Stimulated activated CD4-positive, alpha-beta T cell treated with anti-CD3 and anti-CD28 coated beads, Interleukin-1b, Interleukin-23, amount 100 ng/mL, for 24 hours (primary cell): Measurements from ENCODE around the gene RBM33.

Experiments used
- DNase-seq, 4 experiments: peaks; one replicate each; pipeline ENCODE4 v3.0.0-alpha.2; 2020; ENCODE audit warnings: low read depth in 4 of 4, low spot score in 1 of 4

RBM33 gene

DNA sequence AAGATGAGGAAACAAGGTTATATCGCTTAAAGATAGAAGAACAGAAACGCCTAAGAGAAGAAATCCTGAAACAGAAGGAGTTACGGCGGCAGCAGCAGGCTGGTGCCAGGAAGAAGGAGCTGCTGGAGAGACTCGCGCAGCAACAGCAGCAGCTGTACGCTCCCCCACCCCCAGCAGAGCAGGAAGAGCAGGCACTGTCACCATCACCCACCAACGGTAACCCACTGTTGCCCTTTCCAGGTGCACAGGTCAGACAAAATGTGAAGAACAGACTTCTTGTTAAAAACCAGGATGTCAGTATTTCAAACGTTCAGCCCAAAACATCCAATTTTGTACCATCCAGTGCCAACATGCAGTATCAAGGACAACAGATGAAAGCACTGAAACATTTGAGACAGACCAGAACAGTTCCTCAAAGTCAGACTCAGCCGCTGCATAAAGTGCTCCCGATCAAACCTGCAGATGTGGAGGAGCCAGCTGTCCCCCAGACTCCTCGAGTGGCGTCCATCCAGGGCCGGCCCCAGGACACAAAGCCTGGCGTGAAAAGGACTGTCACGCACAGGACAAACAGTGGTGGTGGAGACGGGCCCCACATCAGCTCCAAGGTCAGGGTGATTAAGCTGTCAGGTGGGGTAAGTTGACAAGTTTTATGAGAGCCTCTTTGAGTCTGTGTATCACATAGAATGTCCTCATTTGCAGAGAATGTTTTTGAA is 100.7 kb downstream of the RBM33 start:
- no peak for DNase-seq

DNA sequence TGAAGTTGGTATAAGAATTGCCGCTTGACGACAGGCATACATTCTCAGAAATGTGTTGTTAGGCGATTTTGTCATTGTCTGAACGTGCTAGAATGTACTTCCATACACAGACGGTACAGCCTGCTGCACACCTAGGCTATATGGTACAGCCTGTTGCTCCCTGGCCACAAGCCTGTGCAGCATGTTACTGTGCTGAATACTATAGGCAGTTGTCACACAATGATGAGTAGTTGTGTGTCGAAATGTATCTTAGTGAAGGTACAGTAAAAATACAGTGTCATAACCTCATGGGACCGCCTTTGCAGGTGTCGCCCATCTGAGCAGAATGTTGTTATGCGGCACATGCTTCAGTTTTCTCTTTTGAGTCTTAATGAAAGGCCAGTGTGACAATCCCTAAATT is 101.3 kb downstream of the RBM33 start:
- DNase-seq = no peak

DNA sequence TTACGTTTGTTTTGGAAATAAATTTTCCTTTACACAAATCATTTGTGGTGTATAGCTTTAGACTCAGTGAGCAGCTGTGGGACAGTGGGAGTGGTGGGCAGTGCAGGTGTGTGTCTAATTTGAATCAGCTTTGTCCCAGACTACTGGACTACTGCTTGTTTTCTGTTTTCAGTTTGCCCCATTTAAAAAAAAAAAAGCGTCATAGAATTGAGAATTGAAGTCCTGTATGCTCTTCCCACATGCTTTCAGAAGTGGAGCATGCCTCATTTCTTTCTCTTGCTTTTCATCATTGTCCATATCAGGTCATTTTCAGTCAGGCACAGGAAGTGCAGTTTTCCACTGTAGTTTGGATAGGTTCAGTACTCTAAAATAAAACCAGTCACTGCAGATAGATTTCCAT is 101.7 kb downstream of the RBM33 start:
- DNase-seq = no peak

DNA sequence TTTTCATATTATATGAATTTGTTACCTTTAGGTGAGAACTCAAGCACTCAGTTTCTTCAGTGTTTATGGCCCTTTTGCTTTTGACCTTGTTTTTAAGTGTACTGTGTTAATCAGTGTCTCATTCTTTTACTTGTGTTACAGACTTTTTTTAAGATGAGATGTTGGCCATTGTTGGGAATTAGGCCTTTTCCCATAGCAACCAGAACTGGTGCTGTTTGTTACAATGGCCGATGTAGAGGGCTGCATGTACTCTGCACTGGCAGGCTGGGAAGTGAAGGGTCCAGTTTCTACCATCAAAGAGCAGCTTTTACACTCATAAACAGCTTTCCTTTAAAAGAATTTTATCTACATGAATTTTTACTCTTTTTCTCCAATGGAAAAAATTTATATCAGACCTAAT is 102.7 kb downstream of the RBM33 start:
- no peak for DNase-seq

DNA sequence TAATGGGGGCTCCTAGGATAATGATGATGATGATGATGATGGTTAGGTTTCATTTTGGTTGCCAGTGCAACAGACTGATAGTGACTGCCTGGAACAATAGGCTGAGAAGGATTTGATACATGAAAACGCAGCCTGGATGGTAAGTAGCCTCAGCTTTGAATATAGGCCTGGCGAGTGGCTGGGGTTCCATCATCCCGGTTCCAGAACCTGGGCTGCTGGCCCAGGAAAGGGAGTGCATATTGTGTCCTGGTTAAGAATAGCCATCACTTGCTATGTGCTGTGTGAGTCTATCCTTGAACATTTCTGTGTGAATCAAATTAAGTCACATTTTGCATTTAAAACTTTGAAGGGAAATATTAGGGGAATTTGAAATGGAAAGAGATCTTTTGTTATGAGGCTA is 105.1 kb downstream of the RBM33 start:
- DNase-seq = no peak

DNA sequence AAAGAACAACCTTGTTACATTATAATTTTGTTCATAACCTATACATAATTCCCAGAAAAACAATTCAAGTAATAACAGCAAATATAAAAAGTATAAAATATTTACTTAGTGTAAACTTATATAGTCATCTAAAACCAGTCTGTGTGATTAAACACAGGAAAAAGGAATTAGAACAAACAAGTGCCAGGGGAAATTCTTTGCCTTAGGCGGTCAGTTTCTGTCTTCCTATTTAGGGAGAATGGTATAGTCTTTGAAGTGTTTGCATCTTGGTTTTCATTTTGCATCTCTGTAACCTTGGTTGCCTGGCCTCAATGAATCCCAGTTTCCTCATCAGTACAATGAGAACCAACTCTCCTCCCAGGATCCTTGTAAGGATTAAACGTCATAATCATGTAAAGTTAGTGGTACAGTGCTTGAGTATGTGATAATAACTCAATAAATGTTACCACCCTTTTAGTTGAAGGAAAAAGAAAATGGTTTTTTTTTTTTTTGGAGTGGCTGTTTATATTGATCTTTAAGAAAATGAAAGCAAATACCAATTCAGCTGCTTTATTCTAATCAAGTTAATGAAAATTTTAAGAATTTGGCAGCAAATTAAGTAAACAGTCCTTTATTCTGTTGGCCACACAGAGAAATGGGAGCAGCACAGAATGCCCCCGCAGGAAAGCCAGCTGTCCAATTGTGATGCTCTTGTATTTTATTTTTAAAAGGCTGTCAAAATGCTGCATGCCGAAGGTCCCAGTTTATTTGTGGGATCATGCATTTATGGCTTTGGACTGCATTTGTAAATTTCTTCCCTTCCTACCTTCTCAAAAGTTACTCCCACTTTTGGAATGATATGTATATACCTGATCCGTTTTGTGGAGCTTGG is 106.0 kb downstream of the RBM33 start:
- DNase-seq = no peak

DNA sequence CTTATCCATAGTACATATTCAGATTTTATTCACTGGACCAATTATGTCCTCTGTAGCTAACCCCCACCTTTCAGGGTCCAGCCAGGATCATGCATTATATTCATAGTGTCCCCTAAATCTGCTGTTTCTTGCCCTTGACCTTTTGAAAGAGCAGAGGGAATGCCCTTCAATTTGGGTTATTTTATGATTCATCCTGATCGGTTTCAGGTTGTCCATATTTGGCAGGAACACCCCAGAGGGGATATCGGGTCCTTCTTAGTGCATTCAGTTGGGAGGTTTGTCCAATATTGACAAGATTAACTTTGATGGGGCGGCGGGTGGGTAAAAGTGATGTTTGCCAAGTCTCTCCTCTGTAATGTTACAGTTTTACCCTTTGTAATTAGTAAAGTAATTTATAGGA is 106.9 kb downstream of the RBM33 start:
- no peak for DNase-seq

DNA sequence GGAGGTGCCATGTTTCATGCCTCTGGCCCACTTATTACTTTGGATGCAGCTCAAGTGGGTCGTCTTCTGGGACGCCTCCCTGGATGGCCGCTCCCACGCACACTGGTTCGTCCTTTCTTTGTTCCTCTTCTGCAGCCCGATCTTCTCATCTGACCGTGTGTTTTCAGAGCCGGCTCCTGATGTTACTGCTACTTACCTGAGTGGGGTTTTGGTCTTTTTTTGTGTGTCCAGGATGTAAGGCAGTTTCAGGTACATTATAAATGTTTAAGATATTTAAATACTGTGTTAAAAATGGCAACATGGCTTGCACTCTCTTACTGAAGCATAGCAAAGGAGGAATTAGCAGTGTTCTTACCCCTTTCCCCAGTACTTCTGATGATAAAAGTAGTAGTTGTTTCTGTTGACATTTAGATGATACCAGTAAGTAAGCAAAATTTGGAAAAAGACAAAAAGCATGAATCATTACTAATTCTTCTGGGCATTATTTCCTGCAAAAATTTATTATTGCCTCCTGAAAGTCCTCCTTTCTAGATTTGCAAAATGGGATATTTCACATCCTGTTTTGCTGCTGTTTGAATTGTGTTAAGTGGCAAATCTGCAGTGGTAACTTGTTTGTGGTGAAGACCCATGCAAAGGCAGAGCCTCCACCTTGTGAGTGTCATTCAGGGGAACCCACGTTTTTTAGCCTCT is 108.4 kb downstream of the RBM33 start:
- DNase-seq = no peak

DNA sequence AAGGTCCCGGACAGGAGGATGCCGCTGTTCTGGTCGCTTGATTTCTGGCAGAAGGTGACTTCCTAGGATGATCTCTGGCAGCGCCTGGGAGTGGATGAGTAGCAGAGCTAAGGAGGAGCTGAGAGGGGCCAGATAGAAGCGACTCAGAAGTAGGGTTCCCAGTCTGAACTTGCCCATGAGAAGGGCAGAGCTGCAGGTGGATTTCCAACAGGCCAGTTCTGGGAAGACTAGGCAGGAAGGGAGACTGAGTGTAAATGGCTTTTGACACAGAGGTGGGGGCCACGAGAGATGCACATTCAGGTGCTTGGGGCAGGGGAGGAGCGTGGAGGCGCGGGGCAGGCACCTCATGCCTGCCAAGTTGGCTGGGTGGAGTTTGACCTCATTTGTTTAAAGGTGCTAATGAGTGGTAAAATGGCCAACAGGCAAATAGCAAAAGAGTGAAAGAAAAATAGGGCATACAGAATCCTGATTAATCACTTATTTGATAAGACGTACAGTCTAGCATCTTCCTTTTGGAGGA is 109.0 kb downstream of the RBM33 start:
- DNase-seq = no peak

DNA sequence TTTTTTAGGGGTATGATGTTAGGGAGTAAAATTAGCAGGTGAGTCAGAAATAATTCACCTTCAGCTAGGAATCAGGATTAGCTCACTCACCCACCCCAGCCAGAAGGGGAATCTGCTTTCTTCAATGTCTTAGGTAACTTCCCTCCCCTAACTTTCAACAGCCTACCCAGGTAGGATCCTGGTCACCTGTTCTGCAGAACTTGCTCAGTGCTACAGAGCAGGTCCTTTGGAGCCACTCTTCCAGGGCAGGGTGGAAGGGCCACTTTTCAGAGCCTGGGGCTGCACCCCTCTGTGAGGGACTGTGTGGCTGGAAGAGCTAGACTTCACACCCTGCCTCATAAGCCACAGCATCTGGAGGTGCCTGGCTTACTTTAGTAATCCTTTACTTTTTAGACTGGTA is 109.7 kb downstream of the RBM33 start:
- no peak for DNase-seq

DNA sequence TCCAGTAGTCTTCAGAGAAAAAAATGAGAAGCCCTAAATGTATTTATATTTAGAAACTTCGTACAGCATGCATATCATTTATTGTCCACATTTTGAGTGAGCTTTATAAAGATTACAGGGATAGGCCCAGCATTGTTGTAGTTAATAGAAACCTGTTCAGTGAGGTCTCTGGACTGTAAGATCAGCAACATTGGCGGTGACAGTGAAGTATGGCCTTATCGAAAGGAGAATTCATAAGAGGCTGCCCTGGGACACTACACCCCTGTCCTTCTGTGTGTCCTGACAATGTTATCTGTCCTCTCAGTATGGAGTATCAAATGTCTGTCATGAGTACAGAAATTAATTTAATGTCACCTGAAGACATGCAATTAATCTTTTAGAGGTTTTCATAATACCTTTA is 110.6 kb downstream of the RBM33 start:
- DNase-seq = no peak

DNA sequence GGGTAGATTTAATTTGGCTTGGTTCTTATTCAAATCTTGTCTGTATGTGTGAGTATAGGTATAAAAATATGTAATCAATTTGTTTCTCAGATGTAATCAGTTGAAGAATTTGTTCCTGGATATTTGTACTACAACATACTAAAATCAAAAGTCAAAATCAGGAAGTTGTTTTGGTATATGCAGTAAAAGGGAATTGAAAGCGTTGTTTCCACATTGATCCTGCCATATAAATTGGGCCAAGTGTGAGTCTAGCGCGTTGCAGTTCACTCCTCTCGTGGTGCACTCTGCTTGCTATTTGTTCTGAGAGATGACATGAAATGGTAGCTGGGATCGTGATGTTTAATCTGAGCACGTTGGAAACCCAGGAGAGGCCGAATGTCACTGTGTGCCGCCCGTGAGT is 111.9 kb downstream of the RBM33 start:
- DNase-seq = no peak

DNA sequence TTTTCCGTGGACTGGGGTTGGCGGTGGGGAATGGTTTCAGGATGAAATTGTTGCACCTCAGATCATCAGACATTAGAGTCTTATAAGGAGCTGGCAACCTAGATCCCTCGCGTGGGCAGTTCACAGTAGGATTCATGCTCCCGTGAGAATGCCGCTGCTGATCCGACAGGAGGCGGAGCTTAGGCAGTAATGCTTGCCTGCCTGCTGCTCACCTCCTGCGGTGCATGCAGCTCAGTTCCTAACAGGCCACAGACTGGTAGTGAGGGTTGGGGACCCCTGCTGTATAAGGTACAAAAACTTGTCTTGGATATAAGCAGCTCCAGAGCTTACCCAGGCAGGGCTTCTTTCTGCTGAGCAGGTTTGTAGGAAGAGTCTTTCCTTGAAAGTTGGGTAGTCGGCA is 113.9 kb downstream of the RBM33 start:
- no peak for DNase-seq

DNA sequence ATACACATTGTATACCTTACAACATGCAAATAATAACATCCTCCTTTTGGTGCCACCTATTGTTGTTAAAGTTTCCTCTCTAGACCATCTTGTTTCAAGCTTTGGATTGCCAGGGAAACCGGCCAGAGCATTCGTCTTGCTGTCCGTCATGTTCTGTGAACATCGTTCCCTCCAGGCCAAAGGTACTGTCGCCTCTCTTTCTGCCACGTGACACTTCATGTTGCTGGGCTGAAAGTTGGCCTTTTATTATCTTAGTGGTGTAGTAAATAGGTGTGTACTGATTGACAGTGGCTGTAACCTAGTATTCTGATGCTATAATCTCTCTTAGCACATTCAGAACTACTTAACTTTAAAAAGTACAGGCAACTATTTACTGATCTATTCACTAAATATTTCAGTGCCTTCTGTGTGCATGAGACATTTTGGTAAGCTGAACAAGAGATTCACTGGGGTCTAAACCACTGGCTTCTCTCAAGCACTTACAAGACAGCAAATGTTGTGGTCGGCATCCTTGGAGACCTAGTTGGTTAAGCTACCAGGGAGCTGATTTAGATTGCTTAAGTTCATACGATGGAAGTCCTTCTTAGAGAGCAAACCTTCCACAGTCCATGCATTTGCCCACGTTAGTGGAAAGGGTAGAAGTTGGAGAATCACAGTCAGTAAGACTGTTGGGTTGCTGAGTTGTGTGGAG is 115.4 kb downstream of the RBM33 start:
- no peak for DNase-seq

DNA sequence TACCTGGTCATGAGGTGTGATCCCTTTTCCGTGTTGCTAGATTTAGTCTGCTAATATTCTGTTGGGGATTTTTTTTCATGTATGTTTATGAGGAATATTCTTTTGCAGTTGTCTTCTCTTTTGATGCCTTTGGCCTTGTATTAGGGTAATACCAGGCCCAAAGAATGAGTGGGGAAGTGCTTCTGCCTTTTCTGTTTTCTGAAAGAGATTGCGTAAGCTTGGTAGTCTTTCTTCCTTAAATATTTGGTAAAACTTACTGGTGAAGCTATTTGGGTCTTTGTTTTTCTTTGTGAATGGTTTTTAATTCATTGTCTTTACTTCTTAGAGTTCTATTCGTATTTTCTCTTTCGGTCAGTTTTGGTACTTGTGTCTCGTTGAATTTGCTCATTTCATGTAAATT is 116.7 kb downstream of the RBM33 start:
- no peak for DNase-seq

DNA sequence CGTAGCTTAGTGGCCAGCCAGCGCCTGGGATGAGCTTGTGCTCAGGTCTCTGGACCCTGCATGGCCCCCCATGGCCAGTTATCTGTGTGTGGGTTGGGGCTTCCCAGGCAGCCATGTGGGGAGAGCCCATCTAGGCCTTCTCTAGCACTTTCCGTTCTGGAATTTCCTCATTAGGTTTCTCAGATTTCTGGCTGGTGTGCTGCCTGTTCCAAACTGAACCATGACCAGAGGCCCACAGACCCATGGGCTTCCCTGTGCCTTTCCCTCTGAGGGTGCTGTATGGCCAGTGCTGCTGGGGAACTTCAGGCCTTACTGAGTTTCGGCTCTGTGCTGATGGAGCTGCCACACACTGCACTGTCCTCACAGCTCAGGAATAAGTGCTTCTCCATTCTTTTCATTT is 117.6 kb downstream of the RBM33 start:
- DNase-seq = no peak

DNA sequence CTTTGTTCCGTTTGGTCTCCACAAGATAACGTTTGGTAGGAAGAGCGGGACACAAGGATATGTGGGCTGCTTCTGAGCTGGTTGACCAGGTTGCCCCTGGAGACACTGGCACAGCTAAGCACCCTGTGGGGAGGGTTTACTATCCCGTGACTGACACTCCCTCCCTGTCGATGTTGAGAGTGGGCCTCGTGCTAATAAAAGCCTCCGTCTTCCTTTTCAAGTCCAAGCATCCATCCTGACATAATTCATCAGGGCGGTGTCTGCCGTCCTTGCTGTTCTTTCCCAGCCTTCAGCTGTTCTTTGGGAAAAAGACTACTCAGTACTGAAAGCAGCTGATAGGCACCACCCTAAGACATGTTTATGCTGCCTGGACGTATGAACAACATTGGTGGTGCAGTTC is 118.2 kb downstream of the RBM33 start:
- no peak for DNase-seq

DNA sequence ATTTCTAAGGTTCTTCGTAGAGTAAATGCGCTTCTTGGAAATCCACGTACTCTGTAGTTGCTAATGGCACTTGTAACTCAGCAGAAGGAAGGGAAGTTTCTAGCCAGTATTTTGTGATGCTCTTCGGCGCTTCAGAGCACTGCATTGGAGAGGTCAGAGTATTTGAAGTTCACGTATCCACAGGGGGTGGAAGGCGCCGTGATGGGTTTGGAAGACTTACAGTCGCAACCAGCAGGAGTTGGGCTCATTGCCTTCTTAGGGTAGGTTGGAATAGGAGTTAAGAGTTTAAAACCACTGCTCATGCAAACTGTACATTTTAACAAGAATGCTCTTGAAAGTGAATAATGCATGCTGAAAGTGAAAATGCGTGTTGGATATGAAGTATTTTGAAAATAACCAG is 118.7 kb downstream of the RBM33 start:
- no peak for DNase-seq

DNA sequence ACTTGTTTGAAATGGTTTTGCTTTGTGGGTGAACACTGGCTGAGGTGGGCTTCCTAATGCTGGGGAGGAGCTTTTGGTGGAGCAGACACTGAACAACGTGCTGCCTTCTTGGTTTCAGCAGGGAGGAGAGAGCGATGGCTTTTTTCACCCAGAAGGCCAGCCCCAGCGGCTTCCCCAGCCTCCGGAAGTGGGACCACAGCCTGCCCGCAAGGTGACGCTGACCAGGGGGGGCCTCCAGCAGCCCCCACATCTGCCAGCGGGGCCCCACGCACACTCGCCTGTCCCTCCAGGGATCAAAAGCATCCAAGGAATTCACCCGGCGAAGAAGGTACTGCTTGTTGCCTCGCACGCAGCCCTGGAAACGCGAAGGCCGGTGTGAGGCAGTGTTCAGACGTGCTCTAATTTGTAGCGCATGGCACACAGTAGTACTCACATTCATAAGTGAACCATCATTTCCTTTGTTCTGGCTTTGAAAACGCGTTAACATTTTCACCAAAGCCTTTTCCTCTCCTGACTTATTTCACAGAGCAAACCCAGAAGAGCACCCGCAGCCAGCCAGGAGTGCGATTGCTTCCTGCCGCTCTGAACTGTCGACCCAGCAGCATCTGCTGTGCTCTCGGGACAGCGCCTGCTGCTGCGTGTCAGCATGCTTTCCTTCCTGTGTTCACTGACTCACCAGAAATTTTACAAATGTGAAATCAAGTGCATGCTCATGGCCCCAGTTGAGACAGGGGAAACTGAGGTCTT is 119.4 kb downstream of the RBM33 start:
- DNase-seq = peak in 3 of 4 experiments; percentile 20 to 41 (median 36)

DNA sequence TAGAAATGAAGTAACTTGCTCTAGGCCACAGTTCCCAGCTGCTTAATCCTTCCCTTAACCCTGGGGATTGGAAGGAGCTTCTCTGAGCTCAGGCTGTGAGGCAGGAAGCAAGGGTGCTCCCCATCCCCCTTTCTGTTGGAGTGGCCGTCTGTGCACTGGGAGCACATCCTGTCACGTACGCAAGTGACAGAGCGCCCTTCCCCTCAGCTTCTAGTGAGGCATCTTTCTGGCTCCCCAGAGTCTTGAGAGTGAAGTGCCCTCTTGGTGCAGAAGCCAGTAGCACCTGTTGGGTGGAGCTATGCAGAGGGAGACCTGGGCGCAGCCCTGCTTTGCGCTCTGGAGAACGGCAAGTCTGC is 120.0 kb downstream of the RBM33 start:
- DNase-seq = peak in 2 of 4 experiments; percentile 24 to 60

DNA sequence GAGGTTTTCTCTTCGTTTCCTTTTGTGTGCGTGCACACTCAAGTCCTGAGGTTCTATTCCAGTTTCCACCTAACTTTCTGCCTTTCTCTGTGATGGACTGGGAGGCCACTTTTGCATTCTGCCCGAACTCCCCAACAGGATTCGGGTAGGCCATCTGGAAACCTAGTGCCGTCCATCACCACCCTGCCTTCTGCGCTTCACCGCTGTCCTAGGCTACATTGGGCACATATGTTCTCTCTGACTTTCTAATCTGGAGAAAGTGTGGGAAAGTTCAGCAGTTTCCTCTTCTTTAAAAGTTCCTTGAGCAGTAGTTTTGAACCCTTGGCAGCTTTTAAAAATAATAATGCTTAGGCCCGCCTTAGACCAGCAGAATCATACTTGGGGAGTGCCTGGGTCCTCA is 121.0 kb downstream of the RBM33 start:
- no peak for DNase-seq
